ENCODE measurements around the gene GRIA1.

Gene GRIA1

GRCh38 chr5:153517241-153517611 is 26.8 kb downstream of the GRIA1 start:
- Mint-ChIP-seq H3K36me3 (ENCODE audit: low read depth) (no peaks in the 10 kb centered on the region), H3K9me3 (peaks cover 7% of the 10 kb centered on the region), H3K27me3 (peaks cover 3% of the 10 kb centered on the region), H3K27ac (no peak overlapping the region), H3K4me1 (ENCODE audit: low read depth) (no peaks in the 10 kb centered on the region), H3K4me3 (no peak overlapping the region)

GRCh38 chr5:153520137-153520536 is 29.7 kb downstream of the GRIA1 start:
- Mint-ChIP-seq H3K4me3 (no peak overlapping the region), H3K4me1 (ENCODE audit: low read depth) (no peaks in the 10 kb centered on the region), H3K27me3 (peaks cover 3% of the 10 kb centered on the region), H3K27ac (no peak overlapping the region), H3K36me3 (ENCODE audit: low read depth) (no peaks in the 10 kb centered on the region), H3K9me3 (no peaks in the 10 kb centered on the region)

GRCh38 chr5:153520952-153521351 is 30.5 kb downstream of the GRIA1 start:
- Mint-ChIP-seq H3K27ac (no peak overlapping the region), H3K36me3 (ENCODE audit: low read depth) (no peaks in the 10 kb centered on the region), H3K9me3 (no peaks in the 10 kb centered on the region), H3K4me1 (ENCODE audit: low read depth) (no peaks in the 10 kb centered on the region), H3K4me3 (no peak overlapping the region), H3K27me3 (no peaks in the 10 kb centered on the region)

GRCh38 chr5:153523211-153523610 is 32.7 kb downstream of the GRIA1 start:
- H3K27me3 Mint-ChIP-seq: no peaks in the 10 kb centered on the region
- H3K9me3 Mint-ChIP-seq: no peaks in the 10 kb centered on the region
- H3K4me1 Mint-ChIP-seq (ENCODE audit: low read depth): no peaks in the 10 kb centered on the region
- no peak overlapping the region for H3K4me3 Mint-ChIP-seq
- no peaks in the 10 kb centered on the region for H3K36me3 Mint-ChIP-seq (ENCODE audit: low read depth)
- H3K27ac Mint-ChIP-seq: no peak overlapping the region

GRCh38 chr5:153523831-153524230 is 33.4 kb downstream of the GRIA1 start:
- Mint-ChIP-seq H3K27me3 (no peaks in the 10 kb centered on the region), H3K4me1 (ENCODE audit: low read depth) (no peaks in the 10 kb centered on the region), H3K27ac (no peak overlapping the region), H3K9me3 (no peaks in the 10 kb centered on the region), H3K4me3 (no peak overlapping the region), H3K36me3 (ENCODE audit: low read depth) (no peaks in the 10 kb centered on the region)

- no peak overlapping the region for H3K4me3 Mint-ChIP-seq
- no peaks in the 10 kb centered on the region for H3K9me3 Mint-ChIP-seq
- H3K36me3 Mint-ChIP-seq (ENCODE audit: low read depth): no peaks in the 10 kb centered on the region
- H3K27ac Mint-ChIP-seq: no peak overlapping the region
- no peaks in the 10 kb centered on the region for H3K4me1 Mint-ChIP-seq (ENCODE audit: low read depth)
- H3K27me3 Mint-ChIP-seq: no peaks in the 10 kb centered on the region
These were observed 35.1 kb downstream of the GRIA1 start for GRCh38 chr5:153525536-153525935.

- no peak overlapping the region for H3K4me3 Mint-ChIP-seq
- no peak overlapping the region for H3K27ac Mint-ChIP-seq
- H3K9me3 Mint-ChIP-seq: no peaks in the 10 kb centered on the region
- peaks cover 4% of the 10 kb centered on the region for H3K27me3 Mint-ChIP-seq
- no peaks in the 10 kb centered on the region for H3K36me3 Mint-ChIP-seq (ENCODE audit: low read depth)
- no peaks in the 10 kb centered on the region for H3K4me1 Mint-ChIP-seq (ENCODE audit: low read depth)
These were observed 40.1 kb downstream of the GRIA1 start for GRCh38 chr5:153530357-153531143.

GRCh38 chr5:153533546-153533945 is 43.1 kb downstream of the GRIA1 start:
- H3K9me3 Mint-ChIP-seq: no peaks in the 10 kb centered on the region
- H3K4me1 Mint-ChIP-seq (ENCODE audit: low read depth): no peaks in the 10 kb centered on the region
- no peaks in the 10 kb centered on the region for H3K36me3 Mint-ChIP-seq (ENCODE audit: low read depth)
- H3K27me3 Mint-ChIP-seq: peaks cover 4% of the 10 kb centered on the region
- no peak overlapping the region for H3K27ac Mint-ChIP-seq
- no peak overlapping the region for H3K4me3 Mint-ChIP-seq

GRCh38 chr5:153534102-153534501 is 43.6 kb downstream of the GRIA1 start:
- Mint-ChIP-seq H3K27me3 (peaks cover 4% of the 10 kb centered on the region), H3K4me3 (no peak overlapping the region), H3K27ac (no peak overlapping the region), H3K9me3 (no peaks in the 10 kb centered on the region), H3K36me3 (ENCODE audit: low read depth) (no peaks in the 10 kb centered on the region), H3K4me1 (ENCODE audit: low read depth) (no peaks in the 10 kb centered on the region)

GRCh38 chr5:153537207-153537606 is 46.7 kb downstream of the GRIA1 start:
- no peaks in the 10 kb centered on the region for H3K9me3 Mint-ChIP-seq
- no peak overlapping the region for H3K27ac Mint-ChIP-seq
- H3K4me1 Mint-ChIP-seq (ENCODE audit: low read depth): no peaks in the 10 kb centered on the region
- peaks cover 2% of the 10 kb centered on the region for H3K27me3 Mint-ChIP-seq
- H3K36me3 Mint-ChIP-seq (ENCODE audit: low read depth): no peaks in the 10 kb centered on the region
- H3K4me3 Mint-ChIP-seq: no peak overlapping the region

- Mint-ChIP-seq H3K4me3 (no peak overlapping the region), H3K27me3 (no peaks in the 10 kb centered on the region), H3K36me3 (ENCODE audit: low read depth) (no peaks in the 10 kb centered on the region), H3K9me3 (peaks cover 7% of the 10 kb centered on the region), H3K4me1 (ENCODE audit: low read depth) (no peaks in the 10 kb centered on the region), H3K27ac (no peak overlapping the region)
These were observed 49.5 kb downstream of the GRIA1 start for GRCh38 chr5:153539983-153540382.

GRCh38 chr5:153542536-153542935 is 52.1 kb downstream of the GRIA1 start:
- H3K27ac Mint-ChIP-seq: no peak overlapping the region
- no peaks in the 10 kb centered on the region for H3K4me1 Mint-ChIP-seq (ENCODE audit: low read depth)
- H3K9me3 Mint-ChIP-seq: peaks cover 7% of the 10 kb centered on the region
- no peaks in the 10 kb centered on the region for H3K27me3 Mint-ChIP-seq
- no peaks in the 10 kb centered on the region for H3K36me3 Mint-ChIP-seq (ENCODE audit: low read depth)
- H3K4me3 Mint-ChIP-seq: no peak overlapping the region

GRCh38 chr5:153543288-153543687 is 52.8 kb downstream of the GRIA1 start:
- Mint-ChIP-seq H3K27ac (no peak overlapping the region), H3K27me3 (no peaks in the 10 kb centered on the region), H3K4me3 (no peak overlapping the region), H3K36me3 (ENCODE audit: low read depth) (no peaks in the 10 kb centered on the region), H3K4me1 (ENCODE audit: low read depth) (no peaks in the 10 kb centered on the region), H3K9me3 (peaks cover 7% of the 10 kb centered on the region)

- Mint-ChIP-seq H3K4me1 (ENCODE audit: low read depth) (no peaks in the 10 kb centered on the region), H3K9me3 (peaks cover 7% of the 10 kb centered on the region), H3K36me3 (ENCODE audit: low read depth) (no peaks in the 10 kb centered on the region), H3K27ac (no peak overlapping the region), H3K27me3 (no peaks in the 10 kb centered on the region), H3K4me3 (no peak overlapping the region)
These were observed 53.5 kb downstream of the GRIA1 start for GRCh38 chr5:153543959-153544470.

- Mint-ChIP-seq H3K9me3 (peaks cover 7% of the 10 kb centered on the region), H3K27ac (no peak overlapping the region), H3K36me3 (ENCODE audit: low read depth) (no peaks in the 10 kb centered on the region), H3K4me3 (no peak overlapping the region), H3K27me3 (no peaks in the 10 kb centered on the region), H3K4me1 (ENCODE audit: low read depth) (no peaks in the 10 kb centered on the region)
These were observed 54.2 kb downstream of the GRIA1 start for GRCh38 chr5:153544706-153545105.

GRCh38 chr5:153546566-153546965 is 56.1 kb downstream of the GRIA1 start:
- no peak overlapping the region for H3K27ac Mint-ChIP-seq
- H3K4me3 Mint-ChIP-seq: no peak overlapping the region
- no peaks in the 10 kb centered on the region for H3K27me3 Mint-ChIP-seq

More at GRCh38 chr5:153546566-153546965, 56.1 kb downstream of the GRIA1 start:
- H3K9me3 Mint-ChIP-seq: peaks cover 7% of the 10 kb centered on the region
- no peaks in the 10 kb centered on the region for H3K4me1 Mint-ChIP-seq (ENCODE audit: low read depth)
- no peaks in the 10 kb centered on the region for H3K36me3 Mint-ChIP-seq (ENCODE audit: low read depth)
